ENCODE data around the gene SREBF1.

SREBF1 gene

DNA sequence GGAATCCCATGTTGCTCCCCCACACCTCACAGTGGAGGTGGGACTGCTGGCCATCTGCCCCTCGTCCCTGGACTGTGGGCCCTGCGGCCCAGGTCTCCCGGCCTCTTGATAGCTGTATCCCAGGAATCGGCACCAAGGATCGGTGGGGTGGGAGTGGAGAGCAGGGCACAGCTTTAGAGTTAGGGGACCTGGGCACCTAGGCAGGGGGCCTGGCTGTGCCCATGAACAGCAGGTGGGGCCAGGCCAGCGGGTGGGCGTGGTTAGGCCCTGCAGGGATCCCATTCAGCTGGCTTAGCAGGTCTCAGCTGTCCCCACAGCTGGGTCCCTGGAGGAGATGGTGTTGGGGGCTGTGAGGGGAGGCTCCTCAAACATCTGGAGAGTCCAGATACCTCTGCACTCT lies 49.2 kb downstream of the SREBF1 start:
- H3K27ac Mint-ChIP-seq = no peak overlapping the region
- H3K9me3 Mint-ChIP-seq = no peaks in the 10 kb centered on the region
- H3K4me3 Mint-ChIP-seq = no peak overlapping the region
- DNase-seq (ENCODE audit: low spot score in 2 of 2) (no peak), ATAC-seq (ENCODE audit: low read depth) (no peak)
- peaks cover 2% of the 10 kb centered on the region for H3K36me3 Mint-ChIP-seq
- H3K4me1 Mint-ChIP-seq = peaks cover 31% of the 10 kb centered on the region
- no peaks in the 10 kb centered on the region for H3K27me3 Mint-ChIP-seq

DNA sequence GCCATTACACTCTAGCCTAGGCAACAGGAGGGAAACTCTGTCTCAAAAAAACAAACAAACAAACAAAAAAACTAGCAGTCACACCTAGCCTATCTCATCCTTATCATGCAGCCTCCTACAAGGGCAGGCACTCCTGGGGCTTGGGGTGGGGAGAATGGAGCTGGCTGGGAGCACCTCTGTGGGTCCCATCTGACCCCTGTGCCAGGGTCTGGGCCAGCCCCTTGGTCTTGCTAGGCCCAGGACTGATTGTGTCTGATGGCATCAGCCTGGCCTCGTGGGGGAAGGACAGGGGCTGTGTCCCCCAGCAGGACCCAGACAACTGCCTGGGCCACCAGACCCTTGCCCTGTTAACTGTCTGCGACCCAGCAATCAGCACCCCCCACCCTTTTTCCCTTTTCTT lies 49.8 kb downstream of the SREBF1 start:
- no peaks in the 10 kb centered on the region for H3K27me3 Mint-ChIP-seq
- no peak for DNase-seq (ENCODE audit: low spot score in 2 of 2)
- no peak overlapping the region for H3K27ac Mint-ChIP-seq
- no peaks in the 10 kb centered on the region for H3K9me3 Mint-ChIP-seq
- no peak overlapping the region for H3K4me3 Mint-ChIP-seq
- ATAC-seq (ENCODE audit: low read depth) = no peak
- H3K4me1 Mint-ChIP-seq = peaks cover 26% of the 10 kb centered on the region
- peaks cover 2% of the 10 kb centered on the region for H3K36me3 Mint-ChIP-seq

GRCh38 chr17:17785407-17785806 lies 51.4 kb downstream of the SREBF1 start:
- Mint-ChIP-seq H3K9me3 (no peaks in the 10 kb centered on the region), H3K4me3 (peak overlapping the region; percentile 35), H3K4me1 (peaks cover 27% of the 10 kb centered on the region), H3K27ac (no peak overlapping the region), H3K27me3 (peaks cover 4% of the 10 kb centered on the region), H3K36me3 (peaks cover 2% of the 10 kb centered on the region)
- DNase-seq (ENCODE audit: low spot score in 2 of 2) (no peak), ATAC-seq (ENCODE audit: low read depth) (no peak)

- Mint-ChIP-seq H3K27ac (no peak overlapping the region), H3K9me3 (no peaks in the 10 kb centered on the region), H3K4me1 (peaks cover 27% of the 10 kb centered on the region), H3K36me3 (peaks cover 2% of the 10 kb centered on the region), H3K27me3 (peaks cover 4% of the 10 kb centered on the region), H3K4me3 (peak overlapping the region; percentile 85)
- no peak for DNase-seq (ENCODE audit: low spot score in 2 of 2)
- ATAC-seq (ENCODE audit: low read depth) = peak; percentile 18
Observed at GRCh38 chr17:17784657-17785267, 52.0 kb downstream of the SREBF1 start.

DNA sequence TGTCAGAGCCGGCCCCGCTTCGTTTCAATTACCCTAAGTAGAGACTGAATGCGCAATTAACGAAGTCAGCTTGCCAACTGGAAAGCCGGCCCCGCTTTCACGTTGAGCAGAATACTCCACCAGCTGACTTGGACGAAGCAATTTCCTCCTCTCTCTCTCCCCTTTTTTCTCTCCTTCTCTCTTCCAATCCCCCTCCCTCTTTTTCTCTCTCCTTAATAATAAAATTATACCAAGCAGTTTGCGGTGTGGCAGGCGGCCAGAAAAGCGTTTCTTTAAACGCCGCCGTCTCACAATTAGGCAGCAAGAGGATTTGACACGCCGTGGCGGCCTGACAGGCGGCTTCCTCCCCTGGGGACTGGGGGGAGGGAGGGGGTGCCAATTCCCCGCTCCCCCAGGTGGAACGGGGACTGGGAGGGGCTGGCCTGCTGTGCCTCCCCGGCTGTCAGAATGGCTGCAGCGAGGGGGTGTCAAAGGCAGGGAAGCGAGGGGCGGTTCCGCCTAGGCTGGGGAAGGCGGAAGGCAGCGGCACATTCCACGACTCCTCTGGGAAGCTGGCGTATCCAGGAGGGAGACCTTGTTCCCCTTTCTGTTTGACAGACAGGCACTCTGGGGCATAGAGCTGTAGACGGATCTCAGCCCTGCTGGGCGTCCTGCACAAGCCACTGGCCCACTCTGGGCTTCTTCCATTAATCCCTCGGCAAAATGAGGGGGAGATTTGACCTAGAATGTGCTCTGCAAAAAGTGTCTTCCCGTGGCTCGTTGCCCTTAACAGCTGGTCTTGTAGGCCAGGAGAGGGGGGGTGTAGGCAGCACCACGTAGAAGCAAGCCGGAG lies 52.7 kb downstream of the SREBF1 start:
- Mint-ChIP-seq H3K4me1 (peaks cover 27% of the 10 kb centered on the region), H3K9me3 (no peaks in the 10 kb centered on the region), H3K4me3 (peak overlapping the region; percentile 85), H3K36me3 (no peaks in the 10 kb centered on the region), H3K27ac (peak overlapping the region; percentile 19), H3K27me3 (peaks cover 4% of the 10 kb centered on the region)
- ATAC-seq (ENCODE audit: low read depth) = peak; percentile 75
- peak; percentile 56 to 63 for DNase-seq (ENCODE audit: low spot score in 2 of 2)

GRCh38 chr17:17783116-17783824 lies 53.5 kb downstream of the SREBF1 start:
- DNase-seq (ENCODE audit: low spot score in 2 of 2) (peak; percentile 16 to 37), ATAC-seq (ENCODE audit: low read depth) (peak; percentile 26)
- H3K27ac Mint-ChIP-seq = peak overlapping the region; percentile 19
- peak overlapping the region; percentile 85 for H3K4me3 Mint-ChIP-seq
- peaks cover 4% of the 10 kb centered on the region for H3K27me3 Mint-ChIP-seq
- H3K9me3 Mint-ChIP-seq = no peaks in the 10 kb centered on the region
- peaks cover 27% of the 10 kb centered on the region for H3K4me1 Mint-ChIP-seq
- no peaks in the 10 kb centered on the region for H3K36me3 Mint-ChIP-seq

DNA sequence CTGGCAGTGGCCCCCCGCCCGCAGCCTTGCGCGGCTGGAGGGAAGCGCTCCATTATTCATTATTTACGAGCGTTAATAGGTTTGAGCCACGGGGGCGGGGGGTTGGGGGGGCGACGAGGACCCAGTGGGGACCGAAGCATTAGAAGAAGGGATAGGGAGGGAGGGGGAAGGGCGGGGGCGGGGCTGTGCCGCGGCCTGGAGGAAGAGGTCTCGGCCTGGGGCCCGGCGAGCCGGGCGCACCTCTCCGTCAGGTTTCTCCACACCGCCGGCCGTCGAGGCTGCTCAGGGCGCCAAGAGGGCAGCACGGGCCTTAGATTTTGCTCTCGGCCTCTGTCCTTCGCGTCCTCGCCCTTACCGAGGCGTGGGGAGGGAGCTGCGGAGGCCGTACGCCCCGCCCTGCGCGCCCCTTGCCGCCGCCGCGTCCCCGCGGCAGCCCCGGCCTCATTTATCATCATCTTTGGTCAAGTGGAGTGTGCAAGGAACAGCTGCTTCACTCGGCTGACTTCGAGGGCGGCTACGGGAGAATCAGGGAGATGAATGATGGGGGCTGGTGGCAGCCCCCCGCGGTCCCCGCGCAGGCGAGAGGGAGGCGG lies 54.2 kb downstream of the SREBF1 start:
- Mint-ChIP-seq H3K36me3 (no peaks in the 10 kb centered on the region), H3K27ac (no peak overlapping the region), H3K4me1 (peaks cover 27% of the 10 kb centered on the region), H3K4me3 (peak overlapping the region; percentile 76), H3K9me3 (no peaks in the 10 kb centered on the region), H3K27me3 (peaks cover 4% of the 10 kb centered on the region)
- DNase-seq (ENCODE audit: low spot score in 2 of 2) = no peak
- ATAC-seq (ENCODE audit: low read depth) = no peak

DNA sequence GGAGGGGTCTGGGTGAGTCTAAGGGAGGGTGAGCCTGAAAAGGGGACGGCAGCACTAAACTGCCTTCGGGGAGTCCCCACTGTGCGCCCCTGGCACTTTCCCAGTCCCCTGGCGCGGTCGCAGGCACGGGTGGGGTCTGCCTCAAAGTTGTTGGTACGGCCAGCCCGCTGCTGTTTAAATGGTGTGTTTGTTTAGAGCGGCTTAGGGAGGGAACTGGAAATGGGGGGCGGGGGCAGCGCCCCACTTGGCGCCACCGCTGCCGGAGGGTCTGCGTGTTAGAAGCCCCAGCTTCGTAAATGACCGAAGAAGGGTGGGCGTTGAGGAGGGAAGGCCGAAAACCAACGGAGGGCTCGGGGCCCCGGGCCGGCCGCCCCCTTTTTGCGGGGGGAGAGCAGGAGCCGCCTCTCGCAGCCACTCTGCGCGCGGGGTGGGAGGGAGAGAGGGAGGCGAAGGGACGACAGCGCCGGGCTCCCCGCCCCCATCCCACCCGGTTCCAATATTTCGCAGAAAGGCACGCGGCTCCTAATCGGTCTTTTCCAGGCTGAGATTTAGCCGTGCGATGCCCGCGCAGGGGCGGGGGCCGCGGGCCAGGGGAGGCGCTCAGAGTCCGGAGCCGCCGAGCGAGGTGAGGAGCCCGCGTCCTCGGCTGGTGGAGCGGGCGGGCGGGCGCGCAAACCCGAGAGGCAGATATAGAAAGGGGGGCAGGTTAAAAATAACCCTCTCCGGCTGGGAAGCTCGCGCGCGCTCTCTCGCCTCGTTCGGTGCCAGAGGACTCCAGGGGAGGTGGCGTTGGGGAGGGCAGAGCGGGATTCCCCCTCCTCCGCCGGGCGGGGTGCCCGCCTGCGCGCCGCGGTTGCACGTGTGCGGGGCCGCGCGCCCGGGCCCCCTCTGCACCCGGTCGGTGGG lies 54.9 kb downstream of the SREBF1 start:
- no peaks in the 10 kb centered on the region for H3K9me3 Mint-ChIP-seq
- H3K27me3 Mint-ChIP-seq = peaks cover 4% of the 10 kb centered on the region
- peaks cover 27% of the 10 kb centered on the region for H3K4me1 Mint-ChIP-seq
- ATAC-seq (ENCODE audit: low read depth) = peak; percentile 38
- no peaks in the 10 kb centered on the region for H3K36me3 Mint-ChIP-seq
- peak overlapping the region; percentile 83 for H3K4me3 Mint-ChIP-seq
- DNase-seq (ENCODE audit: low spot score in 2 of 2) = no peak
- peak overlapping the region; percentile 41 for H3K27ac Mint-ChIP-seq

- Mint-ChIP-seq H3K4me1 (peaks cover 24% of the 10 kb centered on the region), H3K9me3 (no peaks in the 10 kb centered on the region), H3K27me3 (peaks cover 4% of the 10 kb centered on the region), H3K4me3 (peak overlapping the region; percentile 68), H3K27ac (no peak overlapping the region), H3K36me3 (no peaks in the 10 kb centered on the region)
- DNase-seq (ENCODE audit: low spot score in 2 of 2) (no peak), ATAC-seq (ENCODE audit: low read depth) (no peak)
Observed at GRCh38 chr17:17780922-17781590, 55.7 kb downstream of the SREBF1 start.

DNA sequence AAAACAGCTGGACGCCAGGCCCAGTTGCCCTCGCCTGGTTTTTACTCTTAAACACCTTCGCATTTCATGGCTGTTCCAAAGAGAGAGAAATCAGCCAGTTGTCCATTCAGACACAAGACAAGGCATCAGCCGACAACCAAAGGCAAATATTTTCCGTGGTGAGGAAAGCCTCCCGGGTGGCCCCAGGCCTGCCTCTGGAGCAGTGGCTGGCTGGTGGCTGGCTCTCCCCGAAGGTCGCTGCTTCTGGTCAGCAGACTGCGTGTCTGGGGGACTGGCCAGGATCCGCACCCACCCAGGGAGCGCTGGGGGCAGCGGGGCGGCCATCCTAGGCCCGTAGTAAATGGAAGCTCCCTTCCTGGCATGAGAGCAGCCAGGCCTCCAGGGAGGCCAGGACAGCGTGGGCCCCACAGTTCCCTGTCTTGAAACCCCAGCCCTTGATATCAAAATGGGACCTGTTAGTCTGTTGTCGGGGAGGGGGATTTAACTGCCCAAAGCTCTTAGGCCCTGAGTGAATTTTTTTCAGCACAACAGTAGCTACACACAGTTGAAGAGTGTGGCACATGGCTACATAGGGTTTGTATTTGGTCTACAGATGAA lies 57.7 kb downstream of the SREBF1 start:
- H3K9me3 Mint-ChIP-seq = no peaks in the 10 kb centered on the region
- ATAC-seq (ENCODE audit: low read depth) (no peak), DNase-seq (ENCODE audit: low spot score in 2 of 2) (no peak)
- H3K27me3 Mint-ChIP-seq = peaks cover 4% of the 10 kb centered on the region
- no peaks in the 10 kb centered on the region for H3K36me3 Mint-ChIP-seq
- peaks cover 10% of the 10 kb centered on the region for H3K4me1 Mint-ChIP-seq
- no peak overlapping the region for H3K27ac Mint-ChIP-seq
- H3K4me3 Mint-ChIP-seq = no peak overlapping the region

DNA sequence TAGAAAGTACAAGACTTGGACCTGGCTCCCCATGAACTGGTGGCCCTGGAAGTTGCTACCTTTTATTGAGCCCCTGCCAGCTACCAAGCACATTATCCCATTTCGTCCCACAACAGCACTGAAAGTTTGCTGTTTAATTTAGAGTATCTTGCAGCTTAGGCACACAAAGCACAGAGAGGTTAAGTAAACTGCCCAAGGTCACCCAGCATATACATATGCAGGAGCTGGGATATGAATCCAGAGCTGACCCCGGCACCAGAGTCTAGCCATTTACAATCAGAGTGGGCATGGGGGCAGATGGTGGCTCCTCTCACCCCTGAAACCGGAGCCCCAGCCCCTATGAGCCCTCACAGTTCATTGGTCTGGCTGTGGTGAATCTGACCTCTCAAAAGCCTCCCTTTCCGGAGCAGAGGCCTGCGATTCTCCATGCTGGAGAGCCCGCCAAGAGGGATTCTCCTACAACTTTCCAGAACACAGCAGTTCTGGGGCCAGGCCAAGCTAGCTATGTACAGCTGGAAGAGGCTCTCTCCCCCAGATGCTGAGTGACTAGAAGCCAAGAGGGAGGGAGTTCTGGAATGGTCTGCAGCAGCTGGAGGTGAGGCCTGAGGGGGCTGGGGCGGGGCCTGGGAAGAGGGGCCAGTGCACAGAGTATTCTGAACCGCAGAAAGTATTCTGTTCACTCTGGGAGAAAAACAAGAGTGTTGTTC lies 58.3 kb downstream of the SREBF1 start:
- Mint-ChIP-seq H3K4me3 (no peak overlapping the region), H3K27me3 (peaks cover 4% of the 10 kb centered on the region), H3K4me1 (peaks cover 7% of the 10 kb centered on the region), H3K36me3 (no peaks in the 10 kb centered on the region), H3K9me3 (no peaks in the 10 kb centered on the region), H3K27ac (no peak overlapping the region)
- DNase-seq (ENCODE audit: low spot score in 2 of 2) (no peak), ATAC-seq (ENCODE audit: low read depth) (no peak)

DNA sequence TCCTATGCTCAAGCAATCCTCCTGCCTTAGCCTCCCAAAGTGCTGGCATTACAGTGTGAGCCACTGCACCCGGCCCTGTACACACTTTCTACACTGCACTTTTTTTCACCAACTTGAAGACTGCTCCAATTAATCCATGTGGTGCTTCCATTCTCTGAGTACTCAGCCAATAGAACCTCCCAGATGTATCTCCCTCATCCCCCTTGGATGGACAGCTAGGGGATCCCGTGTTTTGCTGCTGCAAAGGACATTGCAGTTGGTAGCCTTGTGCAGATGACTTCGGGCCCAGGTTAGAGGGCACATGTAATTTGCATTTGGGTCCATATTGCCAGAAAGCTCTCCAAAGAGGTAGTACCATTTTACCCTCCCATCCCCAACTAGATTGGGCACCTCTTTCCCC lies 59.9 kb downstream of the SREBF1 start:
- peaks cover 13% of the 10 kb centered on the region for H3K4me1 Mint-ChIP-seq
- H3K27me3 Mint-ChIP-seq = peaks cover 4% of the 10 kb centered on the region
- DNase-seq (ENCODE audit: low spot score in 2 of 2) (no peak), ATAC-seq (ENCODE audit: low read depth) (no peak)
- H3K27ac Mint-ChIP-seq = no peak overlapping the region
- H3K36me3 Mint-ChIP-seq = no peaks in the 10 kb centered on the region
- no peak overlapping the region for H3K4me3 Mint-ChIP-seq
- H3K9me3 Mint-ChIP-seq = no peaks in the 10 kb centered on the region

Measured in memory B cell (primary cell).